Measurements from ENCODE around the gene ZFP69. TPM values are rescaled to one million over a fixed set of nuclear protein-coding genes. Genes with fewer than 3 reads are reported as not detected.

ZFP69 gene
- polyA plus RNA-seq (2013): 1.8 TPM in 2 replicates

DNA sequence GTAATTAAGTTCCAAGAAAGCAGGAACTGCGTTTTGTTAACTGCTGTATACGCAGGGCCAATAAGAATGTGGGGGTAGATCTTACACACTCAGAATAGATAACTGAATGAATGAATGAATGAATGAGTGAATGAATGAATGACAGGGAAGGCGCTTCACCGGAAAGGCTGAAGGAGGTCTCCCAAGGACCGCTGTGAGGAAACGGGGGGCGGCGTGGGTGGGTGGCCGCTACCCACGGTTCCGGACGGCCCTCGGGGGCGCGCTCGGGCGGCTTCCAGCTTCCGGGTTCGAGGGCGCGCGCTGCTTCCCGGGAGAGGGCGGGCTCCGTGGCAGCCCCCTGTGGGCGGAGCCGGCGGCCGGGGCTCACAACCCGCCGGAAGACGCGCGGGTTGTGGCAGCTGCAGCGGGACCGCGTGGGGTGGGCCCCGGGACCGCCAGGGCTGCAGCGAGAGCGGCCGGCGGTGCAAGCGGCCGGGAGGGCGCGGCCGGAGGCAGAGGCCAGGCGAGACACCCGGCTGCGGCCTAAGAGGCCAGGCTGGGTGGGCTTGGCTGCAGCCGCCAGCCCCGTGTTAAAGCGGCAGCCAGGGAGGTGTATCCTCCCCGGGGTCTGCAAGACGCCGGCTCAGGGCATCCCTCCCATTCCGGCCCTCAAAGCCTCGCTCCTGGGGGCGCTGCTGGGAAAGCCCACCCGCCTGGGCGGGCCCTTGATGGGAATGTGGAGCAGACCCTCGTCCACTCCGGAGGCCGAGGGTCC lies at the start of gene ZFP69:
Gene ZFP69 (plus strand): TSS at position 367 of the 754 bp plus-strand sequence. CDS start 2,072 bp downstream, outside the sequence.
- Histone ChIP-seq H3K27me3 (ENCODE audit: insufficient read depth, low read length) (no peaks in the 10 kb centered on the region), H2BK120ac (ENCODE audit: insufficient read depth, low read length, poor library complexity) (no peak within 1 kb of the TSS), H3K23ac (ENCODE audit: low read length) (no peak within 1 kb of the TSS), H3K9me3 (ENCODE audit: insufficient read depth, low read depth, low read length) (peaks cover 9% of the 10 kb centered on the region), H2AFZ (ENCODE audit: insufficient read depth, low read length, poor library complexity) (peak within 1 kb of the TSS; percentile 93), H3K36me3 (ENCODE audit: control insufficient read depth in 1 of 2, insufficient read depth in 2 of 2, low read length in 2 of 2) (peaks cover 0 to 2% of the 10 kb centered on the region in 2 experiments), H3K9ac (ENCODE audit: low read length) (peak within 1 kb of the TSS; percentile 57), H2AK5ac (ENCODE audit: low read length) (no peak within 1 kb of the TSS), H3K4ac (ENCODE audit: low read depth, low read length) (no peak within 1 kb of the TSS), H3K4me1 (ENCODE audit: control insufficient read depth in 1 of 2, insufficient read depth in 2 of 2, low read length in 2 of 2) (peaks cover 2 to 6% of the 10 kb centered on the region in 2 experiments), H3K27ac (ENCODE audit: low read depth, low read length) (no peak within 1 kb of the TSS), H3K4me3 (ENCODE audit: low read depth, low read length) (peak within 1 kb of the TSS; percentile 85), H3K79me1 (ENCODE audit: low read length) (peaks cover 4% of the 10 kb centered on the region), H3K4me2 (ENCODE audit: low read length) (peak within 1 kb of the TSS; percentile 86), H3K14ac (ENCODE audit: low read length) (peak within 1 kb of the TSS; percentile 62), H2BK12ac (ENCODE audit: low read length) (no peak within 1 kb of the TSS), H4K12ac (ENCODE audit: low read depth, low read length) (peak within 1 kb of the TSS; percentile 79), H2BK5ac (ENCODE audit: low read depth, low read length, poor library complexity) (no peak within 1 kb of the TSS), H4K91ac (ENCODE audit: low read depth, low read length) (peak within 1 kb of the TSS; percentile 55), H3K79me2 (ENCODE audit: control insufficient read depth, insufficient read depth, low read length, poor library complexity) (peaks cover 4% of the 10 kb centered on the region), H4K8ac (ENCODE audit: low read depth, low read length) (peak within 1 kb of the TSS; percentile 94), H3K18ac (ENCODE audit: low read length) (peak within 1 kb of the TSS; percentile 88)
- peak; percentile 21 to 55 for DNase-seq
- no CpG with 5 or more reads among the region's 65 CpGs for WGBS (ENCODE audit: extremely low coverage, insufficient coverage, insufficient read length)

DNA sequence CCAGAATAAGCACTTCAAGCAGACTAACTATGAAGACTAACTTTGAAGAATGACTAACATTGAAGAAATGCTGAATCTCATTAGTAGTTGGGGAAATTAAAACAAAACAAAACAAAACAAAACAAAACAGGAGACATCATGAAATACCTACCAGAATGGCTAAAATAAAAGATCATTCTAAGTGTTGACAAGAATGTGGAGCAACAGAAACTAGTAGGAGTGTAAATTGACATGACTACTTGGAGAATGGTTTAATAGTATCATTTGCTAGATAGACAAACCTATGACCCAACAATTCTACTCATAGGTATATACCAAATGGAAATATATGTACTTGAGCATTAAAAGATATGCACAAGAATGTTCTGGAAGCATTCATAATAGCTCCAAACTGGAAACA lies 45.7 kb upstream of the ZFP69 start:
- Histone ChIP-seq H3K4me2 (ENCODE audit: low read length) (no peak overlapping the region), H3K36me3 (ENCODE audit: control insufficient read depth in 1 of 2, insufficient read depth in 2 of 2, low read length in 2 of 2) (no peaks in the 10 kb centered on the region), H4K91ac (ENCODE audit: low read depth, low read length) (no peak overlapping the region), H4K8ac (ENCODE audit: low read depth, low read length) (no peak overlapping the region), H3K4me1 (ENCODE audit: control insufficient read depth in 1 of 2, insufficient read depth in 2 of 2, low read length in 2 of 2) (no peaks in the 10 kb centered on the region), H3K18ac (ENCODE audit: low read length) (no peak overlapping the region), H2AK5ac (ENCODE audit: low read length) (no peak overlapping the region), H3K79me2 (ENCODE audit: control insufficient read depth, insufficient read depth, low read length, poor library complexity) (no peaks in the 10 kb centered on the region), H3K9ac (ENCODE audit: low read length) (no peak overlapping the region), H3K23ac (ENCODE audit: low read length) (no peak overlapping the region), H3K27me3 (ENCODE audit: insufficient read depth, low read length) (no peaks in the 10 kb centered on the region), H3K79me1 (ENCODE audit: low read length) (no peaks in the 10 kb centered on the region), H3K27ac (ENCODE audit: low read depth, low read length) (no peak overlapping the region), H3K4ac (ENCODE audit: low read depth, low read length) (no peak overlapping the region), H3K9me3 (ENCODE audit: insufficient read depth, low read depth, low read length) (no peaks in the 10 kb centered on the region), H2AFZ (ENCODE audit: insufficient read depth, low read length, poor library complexity) (no peak overlapping the region), H3K4me3 (ENCODE audit: low read depth, low read length) (no peak overlapping the region), H4K12ac (ENCODE audit: low read depth, low read length) (no peak overlapping the region), H2BK120ac (ENCODE audit: insufficient read depth, low read length, poor library complexity) (no peak overlapping the region), H3K14ac (ENCODE audit: low read length) (no peak overlapping the region), H2BK5ac (ENCODE audit: low read depth, low read length, poor library complexity) (no peak overlapping the region), H2BK12ac (ENCODE audit: low read length) (no peak overlapping the region)
- DNase-seq: no peak

DNA sequence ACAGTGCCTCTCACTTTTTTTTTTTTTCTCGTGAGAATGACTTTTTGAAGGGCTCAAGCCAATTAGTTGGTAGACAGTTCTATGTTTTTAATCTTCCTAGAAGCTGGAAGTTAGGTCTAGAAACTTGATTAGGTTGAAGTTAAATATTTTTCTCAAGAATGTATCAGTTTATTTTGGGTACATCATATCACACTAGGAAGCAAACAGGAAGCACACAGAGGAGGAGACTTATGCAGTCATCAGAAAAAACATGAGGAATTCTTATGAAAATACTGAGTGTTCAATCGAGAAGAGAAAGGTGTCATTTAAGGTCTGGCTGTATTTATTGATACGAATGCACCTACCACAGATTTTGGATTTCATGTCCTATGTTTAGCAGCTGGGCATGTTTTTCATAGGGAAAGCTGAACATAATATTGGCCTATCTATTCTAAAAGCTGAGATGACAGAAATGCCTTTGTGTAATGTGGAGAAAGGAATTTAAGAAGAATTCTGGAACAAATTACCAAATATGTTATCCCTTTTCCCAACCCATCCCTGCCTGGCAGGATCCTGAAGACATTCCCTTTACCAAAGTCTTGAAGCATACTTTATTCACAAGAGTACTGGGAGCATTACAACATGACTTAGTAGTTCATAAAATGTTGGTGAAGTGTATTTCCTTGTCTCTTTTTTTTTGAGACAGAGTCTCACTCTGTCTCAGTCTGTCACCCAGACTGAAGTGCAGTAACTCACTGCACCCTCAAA lies 44.3 kb upstream of the ZFP69 start:
- Histone ChIP-seq H3K9ac (ENCODE audit: low read length) (no peak overlapping the region), H2BK120ac (ENCODE audit: insufficient read depth, low read length, poor library complexity) (no peak overlapping the region), H3K27me3 (ENCODE audit: insufficient read depth, low read length) (no peaks in the 10 kb centered on the region), H4K91ac (ENCODE audit: low read depth, low read length) (no peak overlapping the region), H3K79me2 (ENCODE audit: control insufficient read depth, insufficient read depth, low read length, poor library complexity) (no peaks in the 10 kb centered on the region), H3K27ac (ENCODE audit: low read depth, low read length) (no peak overlapping the region), H3K4ac (ENCODE audit: low read depth, low read length) (no peak overlapping the region), H2BK12ac (ENCODE audit: low read length) (no peak overlapping the region), H4K8ac (ENCODE audit: low read depth, low read length) (no peak overlapping the region), H4K12ac (ENCODE audit: low read depth, low read length) (no peak overlapping the region), H2BK5ac (ENCODE audit: low read depth, low read length, poor library complexity) (no peak overlapping the region), H3K18ac (ENCODE audit: low read length) (no peak overlapping the region), H3K4me3 (ENCODE audit: low read depth, low read length) (no peak overlapping the region), H3K9me3 (ENCODE audit: insufficient read depth, low read depth, low read length) (no peaks in the 10 kb centered on the region), H3K23ac (ENCODE audit: low read length) (no peak overlapping the region), H3K4me2 (ENCODE audit: low read length) (no peak overlapping the region), H3K4me1 (ENCODE audit: control insufficient read depth in 1 of 2, insufficient read depth in 2 of 2, low read length in 2 of 2) (no peaks in the 10 kb centered on the region), H2AK5ac (ENCODE audit: low read length) (no peak overlapping the region), H3K36me3 (ENCODE audit: control insufficient read depth in 1 of 2, insufficient read depth in 2 of 2, low read length in 2 of 2) (no peaks in the 10 kb centered on the region), H3K14ac (ENCODE audit: low read length) (no peak overlapping the region), H3K79me1 (ENCODE audit: low read length) (no peaks in the 10 kb centered on the region), H2AFZ (ENCODE audit: insufficient read depth, low read length, poor library complexity) (no peak overlapping the region)
- WGBS (ENCODE audit: extremely low coverage, insufficient coverage, insufficient read length): no CpG with 5 or more reads among the region's 3 CpGs
- no peak for DNase-seq

DNA sequence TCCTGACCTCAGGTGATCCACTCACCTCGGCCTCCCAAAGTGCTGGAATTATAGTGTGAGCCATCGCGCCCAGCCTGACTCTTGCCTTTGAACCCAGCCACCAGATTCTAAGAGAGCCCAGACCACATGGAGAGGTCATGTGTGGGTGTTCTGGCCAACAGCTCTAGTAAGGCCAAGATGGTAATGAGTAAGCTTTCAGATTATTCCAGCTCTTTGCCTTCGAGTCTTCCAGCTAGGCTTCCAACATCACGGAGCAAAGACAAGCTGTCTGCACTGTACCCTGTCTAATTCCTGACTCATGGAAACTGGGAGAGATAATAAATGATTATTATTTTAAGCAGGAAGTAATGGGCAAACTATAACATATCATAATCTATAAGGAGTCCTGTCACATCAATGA lies 41.6 kb upstream of the ZFP69 start:
- DNase-seq: no peak
- Histone ChIP-seq H3K36me3 (ENCODE audit: control insufficient read depth in 1 of 2, insufficient read depth in 2 of 2, low read length in 2 of 2) (no peaks in the 10 kb centered on the region), H2BK5ac (ENCODE audit: low read depth, low read length, poor library complexity) (no peak overlapping the region), H3K4me1 (ENCODE audit: control insufficient read depth in 1 of 2, insufficient read depth in 2 of 2, low read length in 2 of 2) (no peaks in the 10 kb centered on the region), H3K27me3 (ENCODE audit: insufficient read depth, low read length) (no peaks in the 10 kb centered on the region), H3K18ac (ENCODE audit: low read length) (no peak overlapping the region), H2AK5ac (ENCODE audit: low read length) (no peak overlapping the region), H4K12ac (ENCODE audit: low read depth, low read length) (no peak overlapping the region), H3K79me1 (ENCODE audit: low read length) (no peaks in the 10 kb centered on the region), H3K4me3 (ENCODE audit: low read depth, low read length) (no peak overlapping the region), H2BK12ac (ENCODE audit: low read length) (no peak overlapping the region), H3K4me2 (ENCODE audit: low read length) (no peak overlapping the region), H3K27ac (ENCODE audit: low read depth, low read length) (no peak overlapping the region), H3K4ac (ENCODE audit: low read depth, low read length) (no peak overlapping the region), H3K23ac (ENCODE audit: low read length) (no peak overlapping the region), H3K14ac (ENCODE audit: low read length) (no peak overlapping the region), H4K8ac (ENCODE audit: low read depth, low read length) (no peak overlapping the region), H3K9ac (ENCODE audit: low read length) (no peak overlapping the region), H4K91ac (ENCODE audit: low read depth, low read length) (no peak overlapping the region), H2BK120ac (ENCODE audit: insufficient read depth, low read length, poor library complexity) (no peak overlapping the region), H3K9me3 (ENCODE audit: insufficient read depth, low read depth, low read length) (no peaks in the 10 kb centered on the region), H3K79me2 (ENCODE audit: control insufficient read depth, insufficient read depth, low read length, poor library complexity) (no peaks in the 10 kb centered on the region), H2AFZ (ENCODE audit: insufficient read depth, low read length, poor library complexity) (no peak overlapping the region)
- no CpG with 5 or more reads among the region's 5 CpGs for WGBS (ENCODE audit: extremely low coverage, insufficient coverage, insufficient read length)

Measured in trophoblast cell (in vitro differentiated cells and primary cell).